ENCODE data around the gene FRMD4A.

GRCh38 chr10:13743963-13744362 lies 586.8 kb downstream of the FRMD4A start:
- TF ChIP-seq CTCF (IDR thresholded peaks at IDR 0.05) (no peak), POLR2A (IDR thresholded peaks at IDR 0.05) (no peak)

Data from heart left ventricle (tissue), 13 donors.